ENCODE measurements around the gene AUNIP. TPM values are rescaled to one million over a fixed set of nuclear protein-coding genes. Genes with fewer than 3 reads are reported as not detected.
A peak's percentile ranks its signal among the peaks of the same experiment; 100 is the strongest.

The AUNIP gene
- total RNA-seq, 2 experiments from 2014 or later: 8.8 to 10.3 TPM

DNA sequence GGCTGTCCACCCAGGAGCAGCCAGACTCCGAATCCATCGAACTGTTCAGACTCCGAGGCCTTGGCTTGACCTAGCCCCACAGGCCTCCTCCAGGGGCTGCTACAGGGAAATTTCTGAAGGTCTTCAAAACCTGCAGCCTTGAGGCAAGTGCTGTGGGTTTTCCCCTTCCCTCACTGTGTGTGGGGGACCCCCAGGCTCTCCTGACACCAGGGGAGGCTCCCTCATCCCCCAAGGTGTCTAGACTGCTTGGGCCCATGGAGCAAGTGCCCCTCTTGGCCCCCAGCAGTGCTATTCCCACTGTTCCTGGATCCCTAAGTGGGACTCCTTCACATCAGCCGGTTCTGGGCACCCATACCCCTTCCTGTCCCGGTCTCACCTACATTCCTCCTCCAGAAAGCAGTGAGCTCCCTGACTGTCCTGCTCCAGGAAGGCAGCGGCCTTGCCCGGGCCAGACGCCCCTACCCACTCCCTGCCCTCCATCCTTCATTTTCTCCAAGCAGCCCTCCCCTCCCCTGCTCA, 15.4 kb upstream of the AUNIP start:
- H3K4me3 Mint-ChIP-seq: peak overlapping the region; percentile 88
- H3K27ac Mint-ChIP-seq: peak overlapping the region; percentile 81
- H3K27me3 Mint-ChIP-seq: peaks cover 4% of the 10 kb centered on the region
- peaks cover 5% of the 10 kb centered on the region for H3K4me1 Mint-ChIP-seq (ENCODE audit: low read depth)
- ATAC-seq (peak; percentile 21), DNase-seq (peak; percentile 27)
- no peak for TF ChIP-seq CTCF (IDR thresholded peaks at IDR 0.05)
- intact Hi-C loops (cut with micrococcal nuclease): no loop called here
- no peaks in the 10 kb centered on the region for H3K9me3 Mint-ChIP-seq
- CTCF ChIA-PET: interaction anchor here (0.7 to 3.4 kb wide), 6 partner anchors 9 to 122 kb away, joined by 3 to 30 read pairs (median 3); partner anchors contain the start of gene PAFAH2
- H3K36me3 Mint-ChIP-seq (ENCODE audit: low read depth): no peaks in the 10 kb centered on the region
- POLR2A ChIA-PET: interaction anchor here (0.8 to 2.4 kb wide), 12 partner anchors 11 to 642 kb away, joined by 3 to 13 read pairs (median 3); partner anchors contain the start of gene STMN1

- H3K36me3 Mint-ChIP-seq (ENCODE audit: low read depth): no peaks in the 10 kb centered on the region
- no peak for TF ChIP-seq CTCF (IDR thresholded peaks at IDR 0.05)
- DNase-seq (no peak), ATAC-seq (no peak)
- H3K4me3 Mint-ChIP-seq: peak overlapping the region; percentile 88
- ChIA-PET POLR2A (interaction anchor here (0.8 to 2.4 kb wide), 7 partner anchors 12 to 125 kb away, joined by 3 to 13 read pairs (median 3); partner anchors contain the start of gene STMN1), CTCF (interaction anchor here (1.4 to 3.4 kb wide), 3 partner anchors 13 to 123 kb away, joined by 3 to 30 read pairs (median 14); partner anchors contain the start of gene PAFAH2)
- H3K4me1 Mint-ChIP-seq (ENCODE audit: low read depth): peaks cover 5% of the 10 kb centered on the region
- intact Hi-C loops (cut with micrococcal nuclease): no loop called here
- H3K27ac Mint-ChIP-seq: no peak overlapping the region
- peaks cover 4% of the 10 kb centered on the region for H3K27me3 Mint-ChIP-seq
- no peaks in the 10 kb centered on the region for H3K9me3 Mint-ChIP-seq
Observed at GRCh38 chr1:25874209-25874608, 15.0 kb upstream of the AUNIP start.

DNA sequence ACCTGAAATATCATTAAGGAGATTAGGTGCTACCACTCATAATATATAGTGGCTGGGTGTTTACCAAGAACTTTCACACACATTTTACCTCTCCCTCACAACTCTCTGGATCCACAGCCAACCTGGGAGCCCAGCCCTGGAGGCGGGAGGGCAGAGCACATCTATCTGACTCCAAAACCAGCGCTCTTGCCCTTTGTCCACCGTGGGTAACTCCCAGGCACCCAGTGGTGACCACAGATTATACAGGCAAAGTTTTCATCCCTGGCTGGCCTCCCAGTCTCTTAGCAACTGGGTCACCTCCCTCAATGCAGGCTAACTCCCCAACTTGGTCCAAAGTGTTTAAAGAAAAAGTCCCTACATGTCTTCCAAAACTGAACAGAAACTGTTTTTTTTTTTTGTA, 13.9 kb upstream of the AUNIP start:
- Mint-ChIP-seq H3K36me3 (ENCODE audit: low read depth) (no peaks in the 10 kb centered on the region), H3K27me3 (peaks cover 4% of the 10 kb centered on the region), H3K27ac (no peak overlapping the region), H3K9me3 (no peaks in the 10 kb centered on the region), H3K4me1 (ENCODE audit: low read depth) (peaks cover 5% of the 10 kb centered on the region), H3K4me3 (no peak overlapping the region)
- ChIA-PET POLR2A (no interaction called here), CTCF (no interaction called here)
- DNase-seq (no peak), ATAC-seq (no peak)
- intact Hi-C loops (cut with micrococcal nuclease): no loop called here
- TF ChIP-seq CTCF (IDR thresholded peaks at IDR 0.05): no peak

DNA sequence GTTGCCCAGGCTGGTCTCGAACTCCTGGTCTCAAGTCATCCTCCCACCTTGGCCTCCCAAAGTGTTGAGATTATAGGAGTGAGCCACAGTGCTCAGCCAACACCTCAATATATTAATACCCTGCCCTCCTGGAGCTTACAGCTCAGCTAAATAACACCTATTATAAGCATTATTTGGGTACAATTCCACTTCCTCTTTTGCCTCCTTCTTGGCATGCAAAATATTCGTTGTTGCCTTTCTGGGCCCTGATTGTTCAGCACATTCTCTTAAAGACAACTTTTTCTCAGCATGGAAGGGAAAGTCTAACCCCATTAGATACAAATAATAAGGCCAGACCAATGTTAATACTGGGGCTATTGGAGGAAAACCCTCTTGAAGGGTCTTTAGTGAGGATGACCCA, 13.5 kb upstream of the AUNIP start:
- POLR2A ChIA-PET: interaction anchor here (1.3 kb wide), 1 partner anchor 11 kb away, joined by 3 read pairs; no protein-coding TSS in a partner anchor
- H3K4me3 Mint-ChIP-seq: no peak overlapping the region
- H3K36me3 Mint-ChIP-seq (ENCODE audit: low read depth): no peaks in the 10 kb centered on the region
- peaks cover 5% of the 10 kb centered on the region for H3K4me1 Mint-ChIP-seq (ENCODE audit: low read depth)
- intact Hi-C loops (cut with micrococcal nuclease): no loop called here
- ATAC-seq (no peak), DNase-seq (no peak)
- CTCF ChIA-PET: no interaction called here
- H3K27me3 Mint-ChIP-seq: peaks cover 4% of the 10 kb centered on the region
- H3K27ac Mint-ChIP-seq: no peak overlapping the region
- TF ChIP-seq CTCF (IDR thresholded peaks at IDR 0.05): no peak
- no peaks in the 10 kb centered on the region for H3K9me3 Mint-ChIP-seq

GRCh38 chr1:25871704-25872494, 12.6 kb upstream of the AUNIP start:
- POLR2A ChIA-PET: interaction anchor here (1.3 kb wide), 1 partner anchor 10 kb away, joined by 3 read pairs; no protein-coding TSS in a partner anchor
- peaks cover 4% of the 10 kb centered on the region for H3K27me3 Mint-ChIP-seq
- CTCF ChIA-PET: no interaction called here
- no peaks in the 10 kb centered on the region for H3K36me3 Mint-ChIP-seq (ENCODE audit: low read depth)
- H3K9me3 Mint-ChIP-seq: no peaks in the 10 kb centered on the region
- H3K4me1 Mint-ChIP-seq (ENCODE audit: low read depth): peaks cover 5% of the 10 kb centered on the region
- no peak for TF ChIP-seq CTCF (IDR thresholded peaks at IDR 0.05)
- H3K4me3 Mint-ChIP-seq: no peak overlapping the region
- DNase-seq (no peak), ATAC-seq (no peak)
- intact Hi-C loops (cut with micrococcal nuclease): no loop called here
- no peak overlapping the region for H3K27ac Mint-ChIP-seq
